GM18909 (cell line): ENCODE data around the gene AMBP.

Experiments used
- ATAC-seq: cut with Tn5 transposase; IDR thresholded peaks from one replicate; pipeline ENCODE4 v1.9.1; 2021; ENCODE audit warnings: mild to moderate bottlenecking; ENCODE audit not compliant: unreplicated experiment, poor library complexity

The AMBP gene

DNA sequence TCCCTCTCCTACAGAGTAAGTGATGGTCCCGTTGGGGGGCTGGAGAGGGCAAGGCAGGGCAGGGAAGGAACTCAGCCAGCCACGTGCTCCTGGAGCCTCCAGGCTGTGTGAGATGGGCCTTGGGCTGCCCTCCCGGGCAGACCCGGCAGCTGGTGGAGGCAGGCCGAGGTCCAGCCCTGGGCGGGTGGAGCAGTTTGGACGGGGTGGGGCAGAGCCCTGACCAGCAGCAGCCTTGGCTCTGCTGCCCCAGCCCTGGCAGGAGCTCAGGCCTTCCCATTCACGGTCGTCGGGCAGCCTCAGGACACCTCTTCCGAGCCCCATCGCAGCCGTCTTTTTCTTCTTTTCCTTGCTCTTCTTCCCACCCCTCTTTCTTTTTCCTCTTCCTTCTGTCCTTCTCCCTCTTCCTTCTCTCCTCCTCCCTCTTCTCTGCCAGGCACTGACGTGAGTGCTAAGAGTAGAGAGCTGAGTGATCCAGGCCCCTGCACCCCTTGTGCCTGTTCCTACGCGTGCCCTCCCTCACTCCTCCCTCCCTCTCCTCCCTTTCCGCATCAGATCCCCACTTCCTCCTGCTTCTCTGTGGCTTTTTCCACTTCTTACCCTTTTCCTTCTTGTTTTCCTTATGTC is 42.8 kb downstream of the AMBP start:
- no peak for ATAC-seq

DNA sequence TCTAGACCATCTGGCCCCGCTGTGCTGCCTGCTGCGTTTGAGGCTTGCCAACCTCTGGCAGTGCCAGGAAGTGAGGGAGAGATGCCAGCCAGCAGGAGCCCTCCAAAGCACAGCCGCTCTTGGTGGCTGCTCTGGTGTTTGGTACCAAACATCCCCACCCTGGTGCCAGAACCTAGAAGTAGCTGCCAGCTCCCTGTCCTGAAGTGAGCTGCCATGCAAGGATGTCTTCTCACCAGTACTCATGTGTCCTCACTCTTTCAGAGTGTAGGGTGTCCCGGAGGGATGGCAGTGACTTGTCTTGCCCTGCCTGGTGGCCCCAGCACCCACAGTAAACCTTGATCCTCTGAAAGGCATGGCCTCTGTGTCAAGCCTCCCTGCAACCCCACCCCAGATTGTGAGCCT is 43.4 kb downstream of the AMBP start:
- ATAC-seq, result no peak

DNA sequence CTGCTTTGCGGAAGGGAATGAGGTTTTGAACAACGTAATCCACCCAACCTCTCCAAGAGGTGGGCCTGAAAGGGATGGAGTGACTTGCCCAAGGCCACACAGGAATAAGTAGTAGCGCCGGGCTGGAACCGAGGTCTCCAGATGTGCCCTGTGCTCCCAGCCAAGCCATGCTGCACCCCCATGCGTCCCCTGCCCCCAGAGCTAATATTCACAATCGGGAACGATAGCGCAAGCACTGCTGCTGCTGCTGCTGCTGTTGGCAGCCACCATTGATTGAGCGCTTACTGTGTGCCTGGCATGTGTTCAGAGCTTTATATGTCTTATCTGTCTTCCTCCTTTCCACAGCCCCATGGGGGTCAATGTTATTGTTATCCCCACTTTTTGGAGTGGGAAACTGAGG is 43.9 kb downstream of the AMBP start:
- no peak for ATAC-seq

DNA sequence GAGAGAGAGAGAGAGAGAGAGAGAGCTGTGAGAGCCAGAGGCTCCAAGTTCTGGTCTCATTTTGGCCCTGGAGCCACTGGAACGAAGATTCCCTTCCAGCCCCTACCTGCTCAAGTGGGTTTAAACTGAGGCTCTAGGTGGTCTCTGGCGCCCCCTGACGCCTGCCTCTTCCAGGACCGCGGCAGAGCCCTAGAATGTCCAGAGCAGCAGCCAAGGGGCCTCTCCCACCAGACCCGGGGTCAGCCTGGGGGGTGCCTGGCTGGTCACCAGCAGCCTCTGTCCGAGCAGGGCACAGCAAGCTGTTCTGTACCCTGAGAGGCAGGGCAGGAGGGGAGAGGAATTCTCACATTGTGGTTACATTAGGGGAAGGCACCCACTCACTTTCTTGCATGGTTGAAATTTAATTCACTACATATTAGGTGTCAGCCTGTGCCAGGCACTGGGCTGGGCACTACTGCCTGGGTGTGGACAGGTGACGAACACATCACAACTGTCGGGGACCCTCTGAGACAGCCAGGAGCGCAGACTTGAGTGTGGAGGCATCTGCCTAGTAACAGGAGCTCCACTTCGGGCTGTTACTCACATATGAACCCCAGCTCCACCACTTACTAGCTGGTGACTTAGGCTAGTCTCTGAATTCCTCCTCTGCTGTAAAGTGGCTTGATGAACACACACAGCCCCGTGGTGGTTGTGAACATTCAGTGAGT is 44.5 kb downstream of the AMBP start:
- no peak for ATAC-seq

DNA sequence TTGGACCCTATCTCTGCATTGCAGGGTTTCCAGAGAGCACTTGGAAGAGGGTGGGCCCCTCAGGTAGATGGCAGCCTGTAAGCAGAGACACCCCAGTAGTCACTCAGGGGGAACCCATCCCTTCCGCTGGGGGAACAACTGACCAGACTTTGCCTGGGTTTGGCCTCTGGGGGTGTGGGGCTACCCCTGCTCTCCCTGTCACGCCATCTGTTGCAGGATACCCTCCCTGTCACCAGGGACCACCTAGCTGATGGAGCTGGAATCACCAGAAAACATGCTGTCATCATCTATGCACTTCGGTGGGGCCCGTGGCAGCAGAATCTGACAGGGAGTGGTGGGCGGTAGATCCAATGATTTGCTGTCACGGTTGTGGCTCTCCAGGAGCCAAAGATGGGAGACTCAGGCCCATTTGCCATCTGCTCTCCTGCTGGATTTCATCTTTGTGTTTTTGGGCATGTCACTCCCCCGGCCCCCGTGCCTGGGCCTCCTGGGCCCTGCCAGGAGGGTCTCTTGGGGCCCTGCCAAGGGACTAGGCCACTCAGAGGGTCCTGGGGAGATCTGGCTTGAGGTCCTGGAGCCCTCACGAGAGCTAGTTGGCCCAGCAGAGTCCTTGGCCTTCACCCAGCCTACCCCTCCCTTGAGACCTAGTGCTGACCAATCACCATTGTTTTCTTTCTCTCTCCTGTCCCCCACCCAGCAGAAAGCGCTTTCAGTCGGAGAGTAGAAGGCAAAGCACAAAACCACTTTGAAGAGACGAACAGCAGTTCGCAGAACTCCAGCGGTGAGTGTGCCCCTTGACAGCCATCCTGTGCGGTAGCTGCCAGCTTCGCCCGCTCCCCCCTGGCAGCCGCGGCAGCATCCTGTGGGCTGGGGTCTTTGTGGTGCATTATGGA is 45.9 kb downstream of the AMBP start:
- ATAC-seq, result no peak

DNA sequence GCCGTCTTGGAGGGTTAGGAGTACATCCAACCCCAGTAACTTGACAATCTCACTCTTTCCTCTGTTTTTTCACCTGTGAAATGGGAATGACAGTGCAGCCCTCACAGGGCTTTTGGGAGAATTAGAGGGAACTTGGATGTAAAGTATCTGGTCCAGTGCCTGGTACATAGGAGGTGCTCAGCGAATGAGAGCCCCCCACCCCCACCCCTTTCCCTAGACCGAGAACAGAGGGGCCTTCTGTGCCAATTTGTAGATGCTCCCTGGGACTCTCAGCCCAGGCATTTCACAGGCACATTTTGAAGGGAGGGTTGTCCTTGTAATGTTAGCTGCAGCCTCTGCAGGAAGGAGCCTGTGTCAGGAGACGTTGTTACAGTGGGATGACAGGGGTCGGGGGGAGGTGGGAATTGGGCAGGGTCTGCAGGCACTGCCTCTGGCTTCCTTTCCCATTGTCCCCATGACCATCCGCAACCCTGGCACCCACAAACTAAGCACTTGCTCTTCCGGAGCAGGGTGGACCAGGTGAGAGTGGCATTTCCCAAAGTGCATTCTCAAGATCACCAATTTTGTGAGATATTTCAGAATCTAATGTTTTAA is 47.0 kb downstream of the AMBP start:
- no peak for ATAC-seq

DNA sequence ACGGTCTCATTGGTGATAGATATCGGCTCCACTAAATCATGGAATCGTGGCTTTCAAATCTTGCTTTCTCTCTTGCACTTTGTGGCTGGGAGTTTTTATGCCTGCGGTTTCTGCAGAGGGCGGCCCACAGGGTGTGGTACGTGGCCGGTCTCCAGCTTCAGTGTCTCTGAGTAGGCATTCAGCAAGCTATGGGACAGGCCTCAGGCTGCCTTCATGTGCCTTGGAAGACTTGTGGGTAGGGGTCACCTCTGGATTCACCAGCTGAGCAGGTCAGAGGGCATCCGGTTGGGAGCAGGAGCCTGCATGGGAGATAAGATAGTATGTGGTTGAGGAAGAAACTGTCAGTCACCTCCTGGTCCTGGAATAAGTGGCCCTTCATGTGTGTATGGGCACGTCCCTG is 47.7 kb downstream of the AMBP start:
- ATAC-seq, result no peak

DNA sequence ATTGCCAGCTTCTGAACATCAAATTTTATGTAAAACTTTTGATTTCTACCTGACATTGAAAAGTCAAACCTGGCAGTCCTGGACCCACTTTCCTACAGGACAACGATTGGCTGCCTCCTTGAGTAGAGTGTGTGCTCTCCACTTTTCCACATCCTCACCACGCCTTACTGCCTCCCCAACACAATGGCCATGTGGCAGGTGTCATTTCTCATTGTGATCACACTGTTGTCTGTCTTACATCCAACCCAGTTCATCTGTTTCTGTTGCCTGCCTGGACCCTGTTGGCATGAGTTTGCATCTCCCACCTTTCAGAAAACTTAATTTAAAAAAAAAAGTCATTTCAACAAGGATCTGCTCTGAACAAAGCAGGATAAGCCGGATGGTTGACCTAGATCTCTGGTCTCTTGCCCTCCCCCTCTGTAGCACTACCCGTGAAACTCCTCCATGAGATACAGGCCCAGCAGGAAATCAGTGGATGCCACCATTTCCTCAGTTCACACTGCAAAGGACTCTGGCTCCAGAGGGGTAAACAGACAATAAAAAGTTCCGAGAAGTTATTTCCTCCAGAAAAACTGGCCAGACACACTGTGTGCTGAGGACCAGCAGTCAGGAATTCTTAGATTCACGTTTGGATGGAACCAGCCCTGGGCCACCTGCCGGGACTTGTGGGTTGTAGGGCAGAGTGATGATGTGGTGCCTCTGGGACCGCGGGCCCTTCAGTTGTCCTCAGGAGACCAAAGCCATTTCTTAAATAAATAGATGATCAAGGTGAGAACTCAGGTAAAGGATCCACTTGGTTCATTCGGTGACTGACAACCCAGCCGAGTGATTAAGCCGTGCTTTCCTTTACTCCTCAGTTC is 48.6 kb downstream of the AMBP start:
- ATAC-seq, result no peak

DNA sequence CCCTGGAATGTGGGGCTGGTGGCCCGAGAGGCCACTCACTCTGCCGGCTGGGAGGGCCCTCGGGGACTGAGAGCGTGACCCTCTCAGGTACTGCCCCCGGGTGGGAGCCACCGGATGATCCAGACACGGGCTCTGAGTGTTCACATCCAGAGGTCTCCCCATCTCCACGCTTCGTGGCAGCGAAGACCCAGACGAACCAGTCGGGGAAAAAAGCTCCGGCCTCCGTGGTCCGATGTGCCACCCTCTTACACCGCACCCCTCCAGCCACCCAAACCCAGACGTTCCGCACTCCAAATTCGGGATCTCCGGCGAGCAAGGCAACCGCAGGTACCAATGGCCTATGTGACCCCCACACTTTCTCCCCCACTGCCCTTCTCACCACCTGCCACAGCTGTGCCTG is 49.5 kb downstream of the AMBP start:
- ATAC-seq, result no peak

DNA sequence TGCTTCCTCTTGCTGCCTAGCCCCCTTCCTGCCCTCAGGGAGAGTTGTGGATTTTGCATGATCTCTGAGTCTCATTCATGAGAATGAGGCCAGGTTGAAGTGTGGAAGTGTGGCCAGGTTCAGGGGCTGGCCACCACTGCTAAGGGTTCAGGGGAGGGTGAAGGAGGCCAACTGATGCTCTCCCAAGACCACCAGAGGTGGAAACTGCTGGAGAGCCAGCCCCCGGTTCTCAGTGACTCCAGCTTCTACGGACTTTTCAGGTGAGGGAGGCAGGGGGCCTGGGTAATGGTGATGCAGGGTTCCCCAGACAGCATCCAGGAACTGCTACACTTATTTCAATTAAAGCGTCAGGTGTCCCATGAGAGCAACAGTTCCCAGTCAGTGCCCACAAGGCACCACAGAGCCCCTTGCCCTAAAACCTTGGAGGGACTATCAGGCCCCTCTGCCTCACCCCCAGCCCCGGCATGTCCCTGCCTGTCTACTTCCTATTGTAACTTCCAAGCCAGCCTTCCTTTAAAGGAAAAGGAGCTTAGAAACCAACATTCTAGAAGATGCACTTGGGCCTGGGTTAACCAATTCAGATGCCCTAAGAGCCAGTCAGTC is 50.1 kb downstream of the AMBP start:
- no peak for ATAC-seq

DNA sequence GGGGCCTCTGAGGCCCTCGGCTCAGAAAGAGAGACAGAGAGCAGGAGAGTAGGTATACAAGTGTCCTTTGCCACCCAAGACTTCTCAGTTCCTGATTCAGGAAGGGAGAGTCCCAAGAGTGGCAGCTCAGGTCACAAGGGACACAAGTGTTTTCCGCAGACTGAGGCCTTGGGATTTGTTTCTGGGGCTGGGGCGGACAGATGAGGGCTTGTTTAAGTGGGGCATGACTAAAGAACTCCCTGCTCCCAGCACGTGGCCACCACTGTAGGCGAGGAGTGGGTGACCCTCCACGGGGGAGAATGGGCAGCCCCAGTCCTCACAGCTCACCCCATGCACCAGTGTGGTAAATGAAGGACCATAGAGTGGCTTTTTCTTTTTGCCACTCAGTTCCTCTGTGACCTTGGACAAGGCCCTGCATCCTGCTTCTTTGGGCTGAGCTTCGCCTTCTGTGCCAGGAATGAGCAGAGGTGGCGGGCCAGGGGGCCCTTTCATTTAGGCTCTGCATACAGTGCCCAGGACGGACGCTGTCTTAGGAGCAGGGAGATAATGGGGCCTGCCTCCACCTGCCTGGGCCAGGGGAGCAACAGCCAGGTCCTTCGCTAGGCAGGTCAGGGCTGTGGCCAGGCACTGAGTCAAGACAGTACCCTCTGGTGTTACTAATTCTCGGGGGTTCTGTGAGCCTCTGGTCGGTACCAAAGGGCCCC is 50.8 kb downstream of the AMBP start:
- ATAC-seq, result no peak

DNA sequence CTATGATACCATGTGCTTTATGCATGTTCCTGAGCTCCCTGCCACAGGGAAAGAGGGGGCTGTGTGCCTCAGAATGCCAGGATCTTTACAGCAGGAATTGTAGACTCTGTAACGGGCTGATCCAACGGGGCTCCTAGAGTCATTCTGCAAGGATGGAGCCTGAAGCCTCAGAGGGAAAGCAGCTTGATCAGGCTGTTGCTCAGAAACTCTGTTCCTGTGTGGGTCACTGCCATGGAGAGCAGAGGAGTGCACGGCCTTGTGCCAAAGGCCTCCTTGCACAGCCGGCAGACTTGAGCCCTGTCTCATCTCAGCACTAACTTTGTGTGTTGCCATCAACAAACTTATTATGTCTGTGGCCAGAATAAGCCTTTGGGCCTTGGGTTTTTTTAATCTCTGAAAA is 51.8 kb downstream of the AMBP start:
- ATAC-seq, result no peak

DNA sequence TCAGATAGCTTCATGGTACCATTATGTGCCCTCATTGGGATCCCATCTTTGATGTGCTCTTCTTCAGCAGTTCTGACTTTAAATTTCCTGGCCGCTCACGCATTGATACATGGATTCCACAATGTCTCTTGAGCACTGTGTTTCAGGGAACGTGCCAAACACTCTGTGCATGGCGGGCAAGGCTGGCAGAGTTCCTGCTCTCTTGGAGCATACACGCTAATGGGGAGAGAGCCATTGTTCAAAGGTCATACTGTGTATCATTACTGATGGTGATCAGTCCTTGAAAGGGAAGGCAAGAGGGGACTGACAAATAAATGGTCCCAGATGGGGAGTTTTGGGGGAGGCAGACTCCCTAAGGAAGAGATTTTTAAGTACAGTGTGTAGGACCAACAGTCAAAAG is 52.3 kb downstream of the AMBP start:
- no peak for ATAC-seq

DNA sequence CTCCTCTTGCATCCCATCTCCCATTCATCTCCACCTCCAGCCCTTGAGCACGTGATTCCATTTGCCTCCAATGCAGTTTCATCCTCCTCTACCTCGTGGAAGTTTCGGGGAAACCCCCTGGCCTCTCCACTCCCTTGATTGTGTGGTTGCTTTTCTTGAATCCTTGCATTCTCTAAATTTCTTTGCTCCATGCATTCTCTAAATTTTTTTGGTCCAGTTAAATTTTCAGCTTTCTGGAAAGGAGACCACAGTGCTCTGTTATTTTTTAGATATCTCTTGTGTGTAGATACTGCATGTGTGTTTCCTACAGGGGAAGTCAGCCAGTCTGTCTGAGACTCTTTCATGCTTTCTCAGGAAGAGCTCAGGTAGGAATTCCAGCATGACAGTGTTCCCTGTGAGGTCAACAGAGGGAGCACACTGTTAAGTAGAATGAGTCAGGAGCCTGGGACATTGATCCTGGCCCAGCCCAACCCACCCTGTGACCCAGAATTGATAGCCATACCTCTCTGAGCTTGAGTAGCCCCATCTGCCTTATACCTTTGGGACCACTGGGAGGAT is 52.8 kb downstream of the AMBP start:
- ATAC-seq, result no peak

DNA sequence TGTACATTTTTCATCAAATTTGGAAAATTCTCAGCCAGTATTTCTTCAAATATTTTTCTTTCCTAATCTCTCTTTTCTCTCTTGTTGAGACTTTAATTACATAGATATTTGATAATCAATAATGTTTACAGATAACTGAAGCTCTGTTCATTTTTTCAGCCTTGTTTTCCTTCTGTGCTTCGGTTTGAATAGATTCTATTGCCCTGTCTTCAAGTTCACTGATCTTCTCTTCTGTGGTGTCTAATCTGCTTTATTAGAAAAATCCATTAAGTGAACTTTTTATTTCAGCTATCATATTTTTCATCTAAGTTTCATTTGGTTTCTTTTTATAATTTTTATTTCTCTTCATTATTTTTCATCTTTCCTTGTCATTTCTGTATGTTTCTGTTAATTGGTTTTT is 54.1 kb downstream of the AMBP start:
- ATAC-seq, result no peak

DNA sequence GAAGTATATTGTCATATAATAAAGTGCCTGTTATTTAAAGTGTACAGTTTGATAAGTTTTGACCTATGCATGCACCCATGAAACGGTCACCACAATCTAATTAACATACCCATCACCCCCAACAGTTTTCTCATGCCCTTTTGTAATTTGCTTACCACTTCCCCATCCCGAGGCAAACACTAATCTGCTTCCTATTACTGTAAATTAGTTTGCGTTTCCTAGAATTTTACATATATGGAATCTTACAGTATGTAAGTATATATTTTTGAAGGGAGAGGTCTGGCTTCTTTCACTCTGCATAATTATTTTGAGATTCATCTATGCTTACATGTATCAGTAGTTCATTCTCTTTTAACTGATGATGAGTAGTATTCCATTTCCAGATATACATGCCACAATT is 56.5 kb downstream of the AMBP start:
- ATAC-seq, result no peak

DNA sequence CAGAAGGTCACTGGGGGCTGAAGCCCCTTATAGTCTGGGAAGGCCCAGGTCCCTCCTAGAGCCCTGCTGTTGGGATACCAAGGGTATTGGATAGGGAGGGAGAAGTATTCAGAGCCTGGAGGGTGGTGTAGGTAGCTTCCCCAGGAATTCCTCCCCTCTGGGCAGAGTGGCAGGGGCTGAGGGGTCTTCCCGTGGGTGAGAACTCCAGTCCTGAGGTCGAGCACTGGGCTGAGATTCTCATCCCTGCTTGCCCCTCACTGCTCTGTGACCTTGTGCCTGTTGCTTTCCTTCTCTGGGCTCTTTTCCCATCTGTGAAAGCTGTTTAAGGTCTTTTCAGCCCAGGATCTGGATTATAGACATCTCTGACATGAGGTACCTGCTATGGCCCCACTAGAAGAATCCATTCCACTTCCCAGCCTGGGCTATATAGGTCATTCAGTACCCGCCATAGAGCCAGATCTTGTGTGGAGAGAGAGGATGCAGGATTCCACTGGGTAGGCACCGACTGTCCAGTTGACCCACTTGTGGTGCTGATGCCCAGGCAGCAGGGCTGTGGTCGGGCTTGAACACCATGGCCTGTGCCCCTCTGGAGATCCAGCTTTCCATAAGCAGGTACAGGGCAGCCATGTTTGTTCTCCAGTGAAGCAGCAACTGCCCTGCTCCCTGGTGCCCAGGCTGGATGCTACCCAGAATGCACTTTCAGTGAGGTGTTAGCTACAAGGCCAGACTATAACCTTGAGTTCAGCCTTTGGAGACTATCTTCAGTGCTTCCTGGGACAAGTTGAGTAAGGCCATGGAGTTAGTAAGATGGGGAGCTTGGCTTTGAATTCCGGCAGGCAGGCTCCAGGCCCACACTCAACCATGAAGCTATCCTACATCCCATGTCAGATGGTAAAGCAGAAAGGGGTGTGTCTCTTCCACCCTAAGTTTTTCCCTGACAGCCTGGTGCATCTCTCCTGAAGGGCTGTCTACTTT is 60.1 kb downstream of the AMBP start:
- no peak for ATAC-seq
